ENCODE data around the gene AMZ1. TPM values are rescaled to one million over a fixed set of nuclear protein-coding genes. Genes with fewer than 3 reads are reported as not detected.

AMZ1 gene
- total RNA-seq, result 12.2 and 14.2 TPM in 2 replicates

DNA sequence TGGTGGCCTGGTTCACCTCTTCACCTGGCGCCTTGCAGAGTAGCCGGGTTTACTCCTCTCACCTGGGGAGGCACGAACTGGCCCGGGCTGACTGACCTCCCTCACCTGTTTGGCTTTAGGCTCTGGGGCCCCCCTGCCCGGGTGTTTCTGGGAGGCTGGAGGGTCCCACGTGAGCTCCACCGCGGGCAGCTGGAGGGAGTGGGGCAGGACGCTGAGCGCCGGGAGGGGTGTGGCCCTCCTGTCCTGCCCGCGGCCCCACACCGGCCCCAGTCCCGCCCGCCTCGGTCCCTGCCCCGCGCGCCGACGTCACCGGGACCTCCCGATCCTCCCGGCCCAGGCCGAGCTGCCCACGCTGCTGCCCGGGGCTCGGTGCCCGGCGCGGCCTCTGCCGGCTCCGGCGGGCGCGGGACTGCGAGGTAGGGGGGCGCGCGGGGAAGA is at the start of gene AMZ1:
Gene AMZ1 (plus strand): TSS at position 322 of the 438 bp plus-strand sequence. CDS start 12,250 bp downstream, outside the sequence.
- H3K4me3 ChIP-seq (ENCODE audit: low read depth, low read length), result peak within 1 kb of the TSS; percentile 34
- no peak for TF ChIP-seq CTCF (IDR thresholded peaks at IDR 0.05; ENCODE audit: insufficient read depth, low read depth, low read length)
- DNase-seq (ENCODE audit: low read depth), result no peak

DNA sequence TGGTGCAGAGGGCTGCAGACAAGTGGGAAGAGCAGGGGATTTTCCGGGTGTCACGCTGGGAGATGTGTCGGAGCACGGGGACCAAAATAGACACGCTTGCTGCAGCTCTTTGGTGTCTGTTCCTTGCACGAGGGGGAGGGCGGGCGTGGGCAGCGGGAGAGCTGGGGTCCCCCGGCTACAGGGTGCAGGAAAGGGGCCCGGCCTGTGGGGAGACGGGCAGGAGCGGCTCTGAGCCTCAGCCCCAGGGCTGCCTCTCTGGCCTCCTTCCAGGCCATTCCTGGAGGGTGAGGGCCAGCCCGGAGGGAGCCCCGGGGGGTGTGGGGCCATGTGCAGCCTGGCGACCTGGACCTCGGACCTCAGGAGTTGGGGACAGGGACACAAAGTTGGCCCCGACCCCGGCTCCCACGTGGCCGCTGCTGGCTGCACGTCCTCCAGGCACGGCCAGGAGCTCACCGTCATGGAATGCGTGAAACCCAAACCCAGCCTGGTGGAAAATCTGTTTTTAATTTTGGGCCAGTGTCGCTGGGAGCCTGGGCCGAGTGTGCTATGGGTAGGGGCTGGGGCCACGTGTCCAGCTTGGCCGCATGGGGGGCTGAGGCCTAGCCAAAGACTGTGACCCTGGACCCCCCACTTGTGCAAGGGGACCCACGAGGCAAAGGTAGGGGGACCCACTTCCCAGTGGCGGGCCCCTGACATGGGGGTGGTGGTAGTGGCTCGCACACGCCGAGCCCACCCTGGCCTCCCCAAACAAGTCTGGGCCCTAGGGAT is 49.6 kb upstream of the AMZ1 start:
- no peak for TF ChIP-seq CTCF (IDR thresholded peaks at IDR 0.05; ENCODE audit: insufficient read depth, low read depth, low read length)
- no peak overlapping the region for H3K4me3 ChIP-seq (ENCODE audit: low read depth, low read length)
- peak; percentile 70 for DNase-seq (ENCODE audit: low read depth)

DNA sequence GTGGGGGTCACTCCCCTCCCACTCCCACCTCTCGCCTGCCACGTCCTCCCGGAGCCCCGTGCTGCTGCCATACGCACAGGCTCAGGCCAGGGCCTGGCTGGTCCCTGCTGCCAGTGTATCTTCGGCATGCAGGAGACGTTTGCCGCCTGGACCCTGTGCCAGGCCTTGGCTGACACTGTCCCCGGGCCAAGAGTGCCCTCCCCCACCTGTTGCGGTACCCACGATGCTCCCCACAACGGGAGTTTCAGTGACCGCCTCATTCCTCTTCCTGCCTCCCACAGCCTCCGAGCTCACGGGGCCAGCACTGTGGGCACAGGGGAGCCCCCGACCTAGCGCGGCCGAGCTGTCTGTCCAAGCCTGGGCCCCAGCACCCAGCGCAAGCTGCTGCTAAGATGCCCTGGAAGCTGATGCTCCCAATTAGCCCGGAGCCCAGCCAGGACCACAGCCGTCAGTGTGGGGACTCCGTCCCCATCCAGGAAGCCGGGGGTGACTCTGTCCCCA is 48.8 kb upstream of the AMZ1 start:
- TF ChIP-seq CTCF (IDR thresholded peaks at IDR 0.05; ENCODE audit: insufficient read depth, low read depth, low read length), result no peak
- H3K4me3 ChIP-seq (ENCODE audit: low read depth, low read length), result no peak overlapping the region
- DNase-seq (ENCODE audit: low read depth), result no peak

- DNase-seq (ENCODE audit: low read depth), result no peak
- H3K4me3 ChIP-seq (ENCODE audit: low read depth, low read length), result no peak overlapping the region
- TF ChIP-seq CTCF (IDR thresholded peaks at IDR 0.05; ENCODE audit: insufficient read depth, low read depth, low read length), result no peak
Measured at GRCh38 chr7:2639695-2640481, 48.1 kb upstream of the AMZ1 start.

DNA sequence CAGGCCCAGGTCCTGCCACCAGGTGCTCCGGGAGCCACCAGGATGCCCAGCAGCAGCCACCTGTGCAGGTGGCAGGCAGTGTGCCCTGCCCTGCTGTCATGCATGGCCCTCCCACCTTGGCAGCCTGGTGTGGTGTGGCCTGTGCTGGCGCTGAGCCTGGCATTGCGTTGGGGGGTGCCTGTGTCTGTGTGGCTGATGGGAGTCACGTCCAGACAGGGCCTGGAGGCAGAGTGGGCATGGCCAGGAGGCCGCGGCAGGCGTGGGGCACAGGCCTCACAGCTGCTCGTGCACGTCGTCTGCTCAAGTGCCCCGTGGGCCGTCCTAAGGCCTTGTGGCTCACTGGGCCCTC is 47.5 kb upstream of the AMZ1 start:
- TF ChIP-seq CTCF (IDR thresholded peaks at IDR 0.05; ENCODE audit: insufficient read depth, low read depth, low read length), result no peak
- H3K4me3 ChIP-seq (ENCODE audit: low read depth, low read length), result no peak overlapping the region
- no peak for DNase-seq (ENCODE audit: low read depth)

- no peak for TF ChIP-seq CTCF (IDR thresholded peaks at IDR 0.05; ENCODE audit: insufficient read depth, low read depth, low read length)
- no peak for DNase-seq (ENCODE audit: low read depth)
- H3K4me3 ChIP-seq (ENCODE audit: low read depth, low read length), result no peak overlapping the region
Measured at GRCh38 chr7:2640846-2641316, 47.1 kb upstream of the AMZ1 start.
